Muscle of leg (tissue), 11 donors: ENCODE measurements around the gene RAB17. TPM values are rescaled to one million over a fixed set of nuclear protein-coding genes. Genes with fewer than 3 reads are reported as not detected.

Experiments
- DNase-seq: peaks from one replicate; pipeline ENCODE4 v3.0.0; 2013
- H3K27ac ChIP-seq: one replicate; pipeline ENCODE4 v1.5.1; 2013; ENCODE audit warnings: mild to moderate bottlenecking, low read length, control low read depth
- H3K27me3 ChIP-seq: one replicate; pipeline ENCODE4 v1.6.1; 2013; ENCODE audit warnings: low read length; ENCODE audit not compliant: control insufficient read depth, insufficient read depth
- H3K36me3 ChIP-seq: one replicate; pipeline ENCODE4 v1.6.1; 2013; ENCODE audit warnings: low read length; ENCODE audit not compliant: control insufficient read depth, insufficient read depth
- H3K4me1 ChIP-seq: one replicate; pipeline ENCODE4 v1.6.1; 2013; ENCODE audit warnings: low read length; ENCODE audit not compliant: control insufficient read depth, insufficient read depth
- H3K4me3 ChIP-seq: one replicate; pipeline ENCODE4 v1.5.1; 2013; ENCODE audit warnings: low read length, control low read depth
- H3K9me3 ChIP-seq: replicated peaks from 2 replicates; pipeline ENCODE4 v1.6.1; 2013; ENCODE audit warnings: low read depth, low read length; ENCODE audit not compliant: control insufficient read depth
- WGBS: methylation state at CpG from one replicate; pipeline ENCODE4 v1.1.5; 2013; ENCODE audit warnings: missing lambda C conversion rate; ENCODE audit not compliant: insufficient coverage; 5-methylcytosine and 5-hydroxymethylcytosine counted together
- polyA plus RNA-seq, 8 donors: library from polyadenylated mRNA; unstranded; fragments of 120-200 nt; gene quantifications; one replicate each; pipeline versions ENCODE4 v1.2.1 to v1.2.3, GENCODE V29; 2013; ENCODE audit warnings: inconsistent platforms in 1 of 8, low replicate concordance in 1 of 8; ENCODE audit not compliant: insufficient read length in 8 of 8, insufficient read depth in 1 of 8
- total RNA-seq: library from RNA; stranded (reverse); fragments of 120-200 nt; gene quantifications from one replicate; pipeline ENCODE4 v1.2.4, GENCODE V29; 2013

Gene RAB17
- total and polyA plus RNA-seq, 9 donors = 0.89 to 9.4 (median 1.2) TPM

DNA sequence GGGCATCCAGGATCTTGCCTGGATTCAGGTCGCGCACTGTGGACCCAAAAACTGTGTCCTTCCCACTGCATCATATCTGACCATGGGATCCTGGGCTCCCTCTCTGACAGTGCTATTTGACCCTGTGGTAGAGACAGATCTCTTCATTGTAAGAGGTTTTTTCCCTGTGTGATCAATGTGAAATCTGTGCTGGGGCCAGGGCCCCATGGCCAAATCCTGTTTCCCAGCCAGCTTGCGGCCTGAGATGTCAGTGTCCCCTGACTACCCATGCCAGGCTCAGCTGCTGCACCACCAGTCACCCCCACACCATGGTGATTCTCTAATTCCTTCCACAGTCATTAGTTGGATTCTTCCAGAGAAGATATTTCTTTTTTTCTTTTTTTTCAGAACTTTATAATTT lies 20.6 kb downstream of the RAB17 start:
- Histone ChIP-seq H3K27ac (no peak overlapping the region), H3K27me3 (peaks cover 1% of the 10 kb centered on the region), H3K9me3 (no peaks in the 10 kb centered on the region), H3K4me3 (no peak overlapping the region), H3K4me1 (peaks cover 12% of the 10 kb centered on the region), H3K36me3 (no peaks in the 10 kb centered on the region)
- WGBS = 90% methylated on average over 2 of the region's 3 CpGs
- DNase-seq = no peak

- H3K4me1 ChIP-seq = peaks cover 12% of the 10 kb centered on the region
- H3K27me3 ChIP-seq = peaks cover 9% of the 10 kb centered on the region
- no peaks in the 10 kb centered on the region for H3K9me3 ChIP-seq
- no peaks in the 10 kb centered on the region for H3K36me3 ChIP-seq
- DNase-seq = no peak
- WGBS = 100% methylated on average over 3 of the region's 5 CpGs
- no peak overlapping the region for H3K4me3 ChIP-seq
- no peak overlapping the region for H3K27ac ChIP-seq
Observed at GRCh38 chr2:237569041-237569440, 21.5 kb downstream of the RAB17 start.

- WGBS = 72% methylated on average over 9 of the region's 9 CpGs
- Histone ChIP-seq H3K4me1 (peaks cover 12% of the 10 kb centered on the region), H3K9me3 (no peaks in the 10 kb centered on the region), H3K36me3 (no peaks in the 10 kb centered on the region), H3K4me3 (no peak overlapping the region), H3K27me3 (peaks cover 18% of the 10 kb centered on the region), H3K27ac (no peak overlapping the region)
- no peak for DNase-seq
Observed at GRCh38 chr2:237568121-237568660, 22.3 kb downstream of the RAB17 start.

DNA sequence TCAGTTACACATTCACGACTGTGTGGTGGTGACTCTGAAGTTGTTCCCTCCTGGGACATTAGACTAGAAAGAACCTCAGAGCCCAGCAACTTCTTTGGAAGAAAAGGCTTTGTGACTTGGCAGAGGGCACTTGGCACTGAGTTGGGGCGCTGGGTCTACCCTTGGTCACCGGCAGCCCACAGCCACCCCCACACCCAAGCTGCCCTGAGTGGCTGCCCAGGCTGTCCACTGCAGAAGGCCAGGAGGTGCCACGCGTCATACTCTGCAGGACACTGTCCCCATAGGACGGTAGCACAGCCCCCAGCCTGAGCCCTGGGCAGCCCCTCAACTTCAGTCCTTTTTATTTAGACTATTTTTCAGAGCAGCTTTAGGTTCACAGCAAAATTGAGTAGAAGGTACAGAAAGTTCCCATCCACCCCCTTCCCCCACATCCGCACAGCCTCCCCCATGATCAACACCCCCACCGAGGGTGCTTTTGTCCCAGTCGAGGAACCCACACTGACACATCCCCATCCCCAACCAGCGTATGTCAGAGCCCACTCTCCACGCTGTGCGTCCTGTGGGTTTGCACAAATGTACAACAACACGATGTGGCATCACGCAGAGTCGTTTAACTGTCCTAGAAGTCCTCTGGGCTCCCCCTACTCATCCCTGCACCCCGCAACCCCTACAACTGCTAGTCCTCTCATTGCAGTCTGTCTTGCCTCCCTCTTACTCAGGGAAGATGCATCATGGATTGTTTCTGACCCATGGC lies 23.1 kb downstream of the RAB17 start:
- WGBS = 89% methylated on average over 12 of the region's 16 CpGs
- Histone ChIP-seq H3K4me3 (no peak overlapping the region), H3K27ac (no peak overlapping the region), H3K36me3 (no peaks in the 10 kb centered on the region), H3K4me1 (peaks cover 8% of the 10 kb centered on the region), H3K9me3 (no peaks in the 10 kb centered on the region), H3K27me3 (peaks cover 21% of the 10 kb centered on the region)
- no peak for DNase-seq

- no peaks in the 10 kb centered on the region for H3K36me3 ChIP-seq
- no peak for DNase-seq
- peaks cover under 1% of the 10 kb centered on the region for H3K4me1 ChIP-seq
- no peaks in the 10 kb centered on the region for H3K9me3 ChIP-seq
- H3K27ac ChIP-seq = no peak within 1 kb of the TSS
- peaks cover 24% of the 10 kb centered on the region for H3K27me3 ChIP-seq
- WGBS = 73% methylated on average over 31 of the region's 32 CpGs
- H3K4me3 ChIP-seq = no peak within 1 kb of the TSS
Observed at GRCh38 chr2:237566401-237567235, 23.9 kb downstream of the RAB17 start, which contains the start of gene PRLH. TSS of gene PRLH (plus strand) at chr2:237566574. CDS start at chr2:237566574, 0 bp downstream.

DNA sequence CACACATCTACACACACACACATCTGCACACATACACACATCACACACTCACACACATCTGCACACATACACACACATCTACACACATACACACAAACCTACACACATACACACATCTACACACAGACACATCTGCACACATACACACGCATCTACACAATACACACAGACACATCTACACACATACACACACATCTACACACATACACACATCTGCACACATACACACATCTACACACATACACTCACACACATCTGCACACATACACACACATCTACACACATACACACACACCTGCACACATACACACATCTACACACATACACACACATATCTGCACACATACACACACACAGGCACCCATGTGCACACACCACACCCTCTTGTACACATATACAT lies 24.6 kb downstream of the RAB17 start:
- no peak for DNase-seq

DNA sequence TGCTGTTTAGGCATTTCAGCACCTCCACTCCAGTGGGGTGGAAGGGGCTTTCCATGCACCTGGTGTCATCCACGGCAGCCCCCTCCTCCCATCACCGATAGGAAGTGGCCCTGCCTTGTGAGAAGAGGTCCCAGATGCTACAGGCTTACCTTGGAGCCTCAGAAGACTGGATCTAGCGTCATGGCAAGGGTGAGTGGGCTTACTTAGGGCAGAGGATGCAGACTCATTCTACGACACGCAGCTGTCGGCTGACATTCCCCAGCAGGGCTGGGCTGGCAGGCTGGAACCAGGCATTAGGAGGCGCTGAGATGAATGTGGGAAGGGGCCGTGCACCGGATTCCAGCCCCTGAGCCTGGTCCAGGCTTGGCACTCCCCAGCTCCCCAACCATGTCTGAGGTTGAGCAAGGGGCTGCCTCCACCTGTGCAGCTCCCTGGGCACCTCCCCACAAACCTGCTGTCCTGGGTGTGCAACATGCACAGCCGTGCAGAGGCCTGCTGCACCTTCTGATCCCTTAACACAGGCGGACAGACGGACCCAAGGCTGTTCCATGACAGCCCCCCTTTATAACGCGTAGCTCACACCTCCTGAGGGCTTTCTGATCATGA lies 25.9 kb downstream of the RAB17 start:
- Histone ChIP-seq H3K27me3 (peaks cover 24% of the 10 kb centered on the region), H3K4me3 (no peak overlapping the region), H3K36me3 (no peaks in the 10 kb centered on the region), H3K27ac (no peak overlapping the region), H3K9me3 (no peaks in the 10 kb centered on the region), H3K4me1 (peaks cover 1% of the 10 kb centered on the region)
- WGBS = 75% methylated on average over 12 of the region's 14 CpGs
- no peak for DNase-seq

More for the DNA sequence above, 24.6 kb downstream of the RAB17 start:
- Histone ChIP-seq H3K4me1 (no peaks in the 10 kb centered on the region), H3K9me3 (no peaks in the 10 kb centered on the region), H3K36me3 (no peaks in the 10 kb centered on the region), H3K27ac (no peak overlapping the region), H3K27me3 (peaks cover 24% of the 10 kb centered on the region), H3K4me3 (no peak overlapping the region)
- WGBS = 89% methylated on average over 1 of the region's 1 CpG

GRCh38 chr2:237563816-237564215 lies 26.7 kb downstream of the RAB17 start:
- WGBS = 11% methylated on average over 9 of the region's 14 CpGs
- peaks cover 27% of the 10 kb centered on the region for H3K27me3 ChIP-seq
- peaks cover 9% of the 10 kb centered on the region for H3K4me1 ChIP-seq
- H3K4me3 ChIP-seq = no peak overlapping the region
- H3K9me3 ChIP-seq = no peaks in the 10 kb centered on the region
- DNase-seq = peak; percentile 39
- H3K36me3 ChIP-seq = no peaks in the 10 kb centered on the region
- H3K27ac ChIP-seq = no peak overlapping the region

DNA sequence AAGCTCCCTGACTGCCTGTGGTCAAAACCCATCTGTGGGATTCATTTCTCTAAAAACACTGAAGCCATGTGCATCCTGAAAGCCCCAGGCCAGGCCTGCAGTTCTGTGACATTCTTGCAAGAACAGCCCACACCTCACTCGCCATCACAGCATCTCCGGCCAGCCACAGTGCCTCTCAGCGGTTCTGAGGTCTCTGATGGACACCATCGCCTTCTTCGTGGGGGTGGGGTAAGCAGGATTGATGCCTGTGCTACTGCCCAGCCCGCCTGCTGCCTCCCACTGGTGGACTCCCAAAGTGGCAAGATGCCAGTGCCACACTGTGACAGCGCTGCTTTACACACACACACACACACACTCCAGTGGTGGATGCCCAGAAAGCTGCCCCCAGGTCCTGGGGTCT lies 29.3 kb downstream of the RAB17 start:
- H3K4me1 ChIP-seq = peaks cover 13% of the 10 kb centered on the region

More for the DNA sequence above, 29.3 kb downstream of the RAB17 start:
- DNase-seq = no peak
- H3K36me3 ChIP-seq = no peaks in the 10 kb centered on the region
- WGBS = 71% methylated on average over 2 of the region's 7 CpGs
- no peak overlapping the region for H3K4me3 ChIP-seq
- peaks cover 29% of the 10 kb centered on the region for H3K27me3 ChIP-seq
- no peaks in the 10 kb centered on the region for H3K9me3 ChIP-seq
- H3K27ac ChIP-seq = no peak overlapping the region
